ENCODE data around the gene ATOH8. TPM values are rescaled to one million over a fixed set of nuclear protein-coding genes. Genes with fewer than 3 reads are reported as not detected.

The ATOH8 gene
- total RNA-seq, 1 experiment from 2014 or later, result 0.20 TPM

- Histone ChIP-seq H2AFZ (ENCODE audit: low read length) (no peak overlapping the region), H2AK5ac (ENCODE audit: insufficient read length, low read length) (no peak overlapping the region), H3K4ac (ENCODE audit: low read depth, low read length) (no peak overlapping the region), H3K56ac (ENCODE audit: insufficient read length, low read depth, low read length) (no peak overlapping the region), H3K14ac (ENCODE audit: insufficient read depth, low read length) (no peak overlapping the region), H4K91ac (ENCODE audit: insufficient read length, low read depth, low read length) (no peak overlapping the region), H4K5ac (ENCODE audit: insufficient read length, low read depth, low read length) (no peak overlapping the region), H4K8ac (replicated peaks; ENCODE audit: insufficient read length, low read depth, low read length) (no peak overlapping the region), H3K23ac (ENCODE audit: insufficient read length, low read depth, low read length) (no peak overlapping the region), H3K27me3 (ENCODE audit: insufficient read depth, low read length) (no peaks in the 10 kb centered on the region), H3K79me2 (ENCODE audit: insufficient read depth, low read length) (no peaks in the 10 kb centered on the region), H3K4me2 (ENCODE audit: insufficient read depth, insufficient read length, low read length) (no peak overlapping the region), H3K4me1 (ENCODE audit: insufficient read depth, low read length) (no peaks in the 10 kb centered on the region; the same call in 1 of the 2 replicates), H2BK12ac (ENCODE audit: insufficient read length, low read depth, low read length) (no peak overlapping the region), H3K79me1 (ENCODE audit: insufficient read depth, low read depth, low read length, poor library complexity, severe bottlenecking) (no peaks in the 10 kb centered on the region), H3T11ph (ENCODE audit: low read length) (no peak overlapping the region), H3K9me3 (ENCODE audit: control insufficient read depth, low read depth, low read length) (no peaks in the 10 kb centered on the region), H2BK15ac (ENCODE audit: low read depth, low read length) (no peak overlapping the region), H2BK20ac (ENCODE audit: low read depth, low read length, poor library complexity, severe bottlenecking) (no peak overlapping the region), H2BK5ac (ENCODE audit: insufficient read length, low read length) (no peak overlapping the region), H3K18ac (ENCODE audit: insufficient read length, low read depth, low read length) (no peak overlapping the region), H4K20me1 (ENCODE audit: control insufficient read depth, insufficient read depth, insufficient read length) (peaks cover 2% of the 10 kb centered on the region), H3K9ac (ENCODE audit: extremely low read depth, insufficient read length, low read length) (no peak overlapping the region), H3K27ac (ENCODE audit: insufficient read length, low read depth, low read length) (no peak overlapping the region), H2BK120ac (ENCODE audit: low read depth, low read length, poor library complexity, severe bottlenecking) (no peak overlapping the region), H3K23me2 (ENCODE audit: insufficient read length, low read depth, low read length, poor library complexity, severe bottlenecking) (no peaks in the 10 kb centered on the region)
- peaks cover 18% of the 10 kb centered on the region for H3K27me3 Mint-ChIP-seq (ENCODE audit: low read depth)
- H3K9me3 Mint-ChIP-seq, result no peaks in the 10 kb centered on the region; a peak in 1 of 5 replicates
- H3K27ac Mint-ChIP-seq, result no peak overlapping the region
- no peak for TF ChIP-seq CTCF (conservative IDR thresholded peaks at IDR 0.05)
- peaks cover 0 to 9% of the 10 kb centered on the region in 2 experiments; a peak in 3 of 4 replicates for H3K4me1 Mint-ChIP-seq
- WGBS (ENCODE audit: extremely low coverage, insufficient read length, low lambda C conversion rate), result no CpG with 5 or more reads among the region's 10 CpGs
- no peak overlapping the region for H3K4me3 Mint-ChIP-seq
- no peaks in the 10 kb centered on the region for H3K36me3 Mint-ChIP-seq (ENCODE audit: insufficient read depth in 1 of 3, low read depth in 3 of 3)
- DNase-seq, result no peak
Observed at GRCh38 chr2:85812094-85812735, 58.4 kb downstream of the ATOH8 start.
